ENCODE data around the gene APBB2. TPM values are rescaled to one million over a fixed set of nuclear protein-coding genes. Genes with fewer than 3 reads are reported as not detected.

Gene APBB2
- total and polyA plus RNA-seq, 2 of the 4 experiments (the other 2 are of a cell fraction), result 47.9 to 75.5 TPM

GRCh38 chr4:40822420-40823166 lies 391.7 kb downstream of the APBB2 start:
- Histone ChIP-seq H2AFZ (replicated peaks; ENCODE audit: low read length, poor library complexity) (no peak overlapping the region), H2BK120ac (ENCODE audit: low read depth, low read length) (no peak overlapping the region), H2BK20ac (ENCODE audit: low read depth, low read length) (no peak overlapping the region), H3K79me1 (ENCODE audit: low read depth in 1 of 2, low read length in 2 of 2) (no peaks in the 10 kb centered on the region), H4K20me1 (ENCODE audit: insufficient read depth, low read length) (no peaks in the 10 kb centered on the region), H3K56ac (ENCODE audit: extremely low read depth, insufficient read depth, low read length) (no peak overlapping the region), H4K91ac (ENCODE audit: insufficient read depth, low read depth, low read length) (no peak overlapping the region), H3K27ac (ENCODE audit: insufficient read depth, low read length) (no peak overlapping the region), H3K9me1 (ENCODE audit: insufficient read depth, low read length) (peaks cover 4% of the 10 kb centered on the region; the same call in 1 of the 2 replicates), H2AK9ac (replicated peaks; ENCODE audit: low read depth, low read length, poor library complexity) (no peak overlapping the region), H3K18ac (ENCODE audit: low read depth, low read length) (no peak overlapping the region), H3K4ac (ENCODE audit: low read depth, low read length) (no peak overlapping the region), H2BK15ac (ENCODE audit: low read depth, low read length) (no peak overlapping the region), H3K4me1 (ENCODE audit: control insufficient read depth, insufficient read depth, low read length) (no peaks in the 10 kb centered on the region), H4K8ac (ENCODE audit: low read depth in 2 of 2, low read length in 2 of 2) (no peak overlapping the region), H2BK5ac (ENCODE audit: low read depth, low read length, poor library complexity, severe bottlenecking) (no peak overlapping the region), H3K27me3 (ENCODE audit: control insufficient read depth, insufficient read depth, low read length) (no peaks in the 10 kb centered on the region), H3K14ac (replicated peaks; ENCODE audit: low read depth, low read length) (no peak overlapping the region), H3K36me3 (ENCODE audit: control insufficient read depth, insufficient read depth, low read length) (peaks cover 37% of the 10 kb centered on the region), H3K9ac (ENCODE audit: low read depth, low read length) (no peak overlapping the region), H4K5ac (ENCODE audit: low read depth, low read length) (no peak overlapping the region), H3K9me3 (ENCODE audit: control insufficient read depth, insufficient read depth, low read length) (no peaks in the 10 kb centered on the region), H2AK5ac (ENCODE audit: low read depth, low read length) (no peak overlapping the region), H3K23ac (ENCODE audit: low read depth, low read length) (no peak overlapping the region), H3K4me3 (ENCODE audit: insufficient read depth, low read depth, low read length) (no peak overlapping the region), H3K4me2 (ENCODE audit: low read depth, low read length) (no peak overlapping the region)
- ATAC-seq (ENCODE audit: low read depth), result no peak
- no peak for DNase-seq
- dilution Hi-C loops (cut with HindIII; ENCODE audit: low sequenced_read_pairs, unreplicated experiment) (no loop called here), in situ Hi-C loops (cut with MboI; ENCODE audit: low sequenced_read_pairs) (loop anchor here (25.0 kb wide), 1 partner anchor 110 kb away; no protein-coding TSS in a partner anchor), intact Hi-C loops (cut with micrococcal nuclease) (no loop called here)
- ChIA-PET POLR2A (ENCODE audit: unreplicated experiment) (no interaction called here), CTCF (no interaction called here)
- BruUV-seq (replicated peaks), result no TSS peak
- 74% methylated on average over 3 of the region's 8 CpGs; no CpG with 5 or more reads in 1 of the 2 experiments for WGBS, 2 experiments (ENCODE audit: extremely low coverage in 2 of 2, insufficient read length in 1 of 2)
- TF ChIP-seq RAD21 (IDR thresholded peaks at IDR 0.05; ENCODE audit: low read length) (no peak), POLR2A (IDR thresholded peaks at IDR 0.05; ENCODE audit: low read depth, low read length) (no peak), RFX5 (IDR thresholded peaks at IDR 0.05; ENCODE audit: low read depth, low read length) (no peak), USF2 (IDR thresholded peaks at IDR 0.05; ENCODE audit: low read depth, low read length) (no peak), FOS (IDR thresholded peaks at IDR 0.05; ENCODE audit: low read depth, low read length) (no peak), CEBPB (IDR thresholded peaks at IDR 0.05; ENCODE audit: low read depth, low read length) (no peak), NFE2L2 (IDR thresholded peaks at IDR 0.05; ENCODE audit: low read depth, low read length) (no peak), CHD1 (IDR thresholded peaks at IDR 0.05; ENCODE audit: low read depth, low read length) (no peak), MAFK (IDR thresholded peaks at IDR 0.05; ENCODE audit: low read depth, low read length) (no peak), CTCF (conservative IDR thresholded peaks at IDR 0.05; ENCODE audit: low read depth, low read length) (no peak), BHLHE40 (IDR thresholded peaks at IDR 0.05; ENCODE audit: low read depth, low read length) (no peak), MAZ (IDR thresholded peaks at IDR 0.05; ENCODE audit: borderline replicate concordance, low read depth, low read length) (no peak), RCOR1 (IDR thresholded peaks at IDR 0.05; ENCODE audit: insufficient replicate concordance, low read length) (no peak), MXI1 (IDR thresholded peaks at IDR 0.05; ENCODE audit: borderline replicate concordance, low read depth, low read length) (no peak), SMC3 (IDR thresholded peaks at IDR 0.05; ENCODE audit: low read depth, low read length) (no peak), ELK1 (IDR thresholded peaks at IDR 0.05; ENCODE audit: borderline replicate concordance, low read depth, low read length) (no peak)

Data from IMR-90 (cell line).